ENCODE measurements around the gene BID.

Gene BID

GRCh38 chr22:17732251-17732854, 41.9 kb downstream of the BID start:
- DNase-seq: no peak

GRCh38 chr22:17729561-17729960, 44.7 kb downstream of the BID start:
- no peak for DNase-seq

DNA sequence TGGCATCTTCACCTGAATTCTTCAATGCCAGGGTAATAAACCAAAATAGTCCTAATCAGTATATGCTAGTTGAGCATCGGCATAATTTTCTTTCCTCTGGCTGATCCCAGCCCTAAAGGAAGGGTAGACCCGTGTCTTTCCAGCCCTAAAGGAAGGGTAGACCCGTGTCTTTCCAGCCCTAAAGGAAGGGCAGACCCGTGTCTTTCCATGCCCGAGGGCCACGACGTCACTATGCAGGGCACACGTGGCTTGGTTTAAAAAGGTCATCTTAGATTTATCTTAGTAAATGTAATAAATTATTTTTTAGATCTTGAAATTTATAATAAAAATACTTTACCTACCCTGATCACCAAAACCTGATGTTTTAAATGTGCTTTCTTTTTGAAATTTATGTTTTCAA, 45.5 kb downstream of the BID start:
- DNase-seq: no peak

DNA sequence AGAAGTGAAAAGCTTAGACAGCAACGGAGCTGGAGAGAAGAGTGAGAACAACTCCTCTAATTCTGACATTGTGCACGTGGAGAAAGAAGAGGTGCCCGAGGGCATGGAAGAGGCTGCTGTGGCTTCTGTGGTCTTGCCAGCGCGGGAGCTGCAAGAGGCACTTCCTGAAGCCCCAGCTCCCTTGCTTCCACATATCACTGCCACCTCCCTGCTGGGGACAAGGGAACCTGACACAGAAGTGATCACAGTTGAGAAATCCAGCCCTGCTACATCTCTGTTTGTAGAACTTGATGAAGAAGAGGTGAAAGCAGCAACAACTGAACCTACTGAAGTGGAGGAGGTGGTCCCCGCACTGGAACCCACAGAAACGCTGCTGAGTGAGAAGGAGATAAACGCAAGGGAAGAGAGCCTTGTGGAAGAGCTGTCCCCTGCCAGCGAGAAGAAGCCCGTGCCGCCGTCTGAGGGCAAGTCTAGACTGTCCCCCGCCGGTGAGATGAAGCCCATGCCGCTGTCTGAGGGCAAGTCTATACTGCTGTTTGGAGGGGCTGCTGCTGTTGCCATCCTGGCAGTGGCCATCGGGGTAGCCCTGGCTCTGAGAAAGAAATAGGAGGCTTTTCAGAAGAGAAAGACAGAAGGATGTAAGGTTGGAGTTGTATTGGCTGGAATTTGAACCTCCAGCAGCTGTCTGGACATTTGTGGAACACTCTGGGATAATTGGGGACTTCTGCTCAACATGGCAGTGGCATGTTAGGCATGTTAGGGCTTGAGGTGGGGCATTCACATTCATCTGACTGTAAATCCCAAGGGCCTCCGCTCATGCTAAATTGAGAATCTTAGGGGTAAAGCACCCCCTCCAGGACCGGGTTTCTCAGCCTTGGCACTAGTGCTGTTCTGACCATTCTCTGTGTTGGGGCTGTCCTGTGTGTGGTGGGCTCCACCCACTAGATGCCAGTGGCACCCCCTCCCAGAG, 47.1 kb downstream of the BID start:
- no peak for DNase-seq

- no peak for DNase-seq
Measured at GRCh38 chr22:17726006-17726927, 48.0 kb downstream of the BID start.

GRCh38 chr22:17725500-17725796, 48.8 kb downstream of the BID start:
- DNase-seq: no peak

GRCh38 chr22:17724678-17725499, 49.4 kb downstream of the BID start:
- DNase-seq: no peak

GRCh38 chr22:17724241-17724640, 50.0 kb downstream of the BID start:
- no peak for DNase-seq

- no peak for DNase-seq
Measured at GRCh38 chr22:17719911-17720310, 54.4 kb downstream of the BID start.

GRCh38 chr22:17717708-17718107, 56.6 kb downstream of the BID start:
- no peak for DNase-seq

DNA sequence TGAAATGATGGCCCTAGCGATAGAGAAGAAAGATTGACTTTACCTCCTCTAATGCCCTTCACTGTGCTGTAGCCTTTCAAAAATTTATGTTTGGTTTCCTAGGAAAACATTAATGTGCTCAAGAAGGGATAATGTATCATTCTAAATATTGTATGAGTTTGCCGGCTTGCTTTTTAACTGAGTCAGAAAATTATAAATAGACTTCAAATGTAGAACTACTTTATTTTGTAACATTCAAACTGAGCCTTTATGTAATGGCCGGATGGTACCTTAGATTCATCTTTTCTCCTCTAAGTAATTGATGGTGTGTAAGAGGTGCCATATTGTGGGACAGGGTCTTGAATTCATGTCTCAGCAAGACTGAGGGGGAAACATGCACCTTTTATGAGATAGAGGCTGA, 57.7 kb downstream of the BID start:
- DNase-seq: no peak

- DNase-seq: no peak
Measured at GRCh38 chr22:17712441-17712840, 61.8 kb downstream of the BID start.

GRCh38 chr22:17710023-17710422, 64.2 kb downstream of the BID start:
- DNase-seq: no peak

DNA sequence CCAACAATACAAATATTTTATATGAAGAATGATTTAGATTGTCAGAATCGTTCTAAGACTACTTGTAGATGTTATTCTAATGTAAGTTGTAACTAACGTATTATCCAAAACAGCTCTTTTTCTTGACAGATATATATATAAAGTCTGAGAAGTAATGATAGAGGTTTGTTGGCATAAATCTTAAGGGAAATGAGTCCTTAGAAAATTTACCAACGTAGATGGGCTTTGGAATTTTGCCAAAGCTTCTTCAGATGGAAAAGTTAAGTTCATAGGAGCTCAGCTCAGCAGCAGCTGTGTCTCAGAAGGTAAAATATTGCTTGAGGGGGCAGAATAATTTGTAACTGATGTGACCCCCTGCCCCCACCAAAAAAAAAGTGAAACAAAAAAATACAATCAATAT, 66.7 kb downstream of the BID start:
- no peak for DNase-seq

GRCh38 chr22:17706947-17707346, 67.3 kb downstream of the BID start:
- DNase-seq: no peak

DNA sequence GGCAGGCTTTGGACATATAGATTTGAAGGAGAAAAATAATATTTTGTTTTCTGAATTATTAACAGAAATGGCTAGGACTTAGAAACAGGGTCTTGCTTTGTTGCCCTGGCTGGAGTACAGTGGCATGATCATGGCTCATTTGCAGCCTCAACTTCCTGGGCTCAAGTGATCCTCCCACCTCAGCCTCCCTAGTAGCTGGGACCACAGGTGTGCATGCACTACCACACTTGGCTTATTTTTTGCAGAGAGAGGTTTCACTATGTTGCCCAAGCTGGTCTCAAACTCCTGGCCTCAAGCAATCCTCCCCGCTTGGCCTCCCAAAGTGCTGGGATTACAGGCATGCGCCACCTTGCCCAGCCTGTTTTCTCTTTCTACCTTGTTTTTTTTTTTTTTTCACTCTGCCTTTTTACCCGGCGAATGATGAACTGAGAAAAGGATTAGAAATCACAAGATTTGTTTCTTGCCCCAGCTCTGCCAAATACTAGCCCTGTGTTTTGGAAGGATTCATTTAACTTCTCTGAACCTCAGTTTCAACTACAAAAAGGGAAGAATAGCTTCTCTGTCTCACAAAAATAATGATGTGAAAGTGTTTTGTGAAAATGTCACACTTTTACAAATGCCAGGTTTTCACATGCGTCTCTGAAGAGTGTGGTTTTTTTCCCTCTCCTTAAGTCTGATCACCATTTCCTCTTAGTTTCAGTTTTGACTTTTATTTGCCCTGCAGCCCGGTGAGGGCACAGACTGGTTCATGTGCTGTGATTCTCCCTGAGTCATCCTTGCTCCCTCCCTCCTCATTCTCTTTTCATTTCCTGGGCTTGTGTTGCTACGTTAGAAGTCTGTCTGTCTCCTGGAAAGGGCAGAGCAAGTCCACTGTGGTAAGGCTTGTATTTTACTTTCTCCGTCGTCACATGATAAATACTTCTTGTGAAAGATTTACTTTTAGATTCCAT, 68.0 kb downstream of the BID start:
- DNase-seq: no peak

GRCh38 chr22:17705546-17705945, 68.7 kb downstream of the BID start:
- no peak for DNase-seq

DNA sequence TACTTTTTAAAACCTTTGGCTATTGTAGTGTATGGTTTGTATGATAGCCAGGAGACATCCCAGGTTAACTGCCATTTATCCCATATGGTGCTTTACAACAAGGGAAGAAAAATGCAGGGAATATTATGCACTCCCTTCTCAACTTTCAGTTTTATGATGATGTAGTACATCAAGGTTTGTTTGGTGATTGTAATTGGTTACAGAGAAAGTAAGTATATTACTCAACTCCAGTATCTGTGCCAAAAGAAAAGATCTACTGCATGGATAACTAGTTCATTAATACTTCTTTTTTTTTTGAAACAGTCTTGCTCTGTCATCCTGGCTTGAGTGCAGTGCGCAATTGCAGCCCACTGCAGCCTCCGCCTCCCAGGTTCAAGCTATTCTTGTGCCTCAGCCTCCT, 70.5 kb downstream of the BID start:
- no peak for DNase-seq

- DNase-seq: no peak
Measured at GRCh38 chr22:17700778-17701177, 73.5 kb downstream of the BID start.

DNA sequence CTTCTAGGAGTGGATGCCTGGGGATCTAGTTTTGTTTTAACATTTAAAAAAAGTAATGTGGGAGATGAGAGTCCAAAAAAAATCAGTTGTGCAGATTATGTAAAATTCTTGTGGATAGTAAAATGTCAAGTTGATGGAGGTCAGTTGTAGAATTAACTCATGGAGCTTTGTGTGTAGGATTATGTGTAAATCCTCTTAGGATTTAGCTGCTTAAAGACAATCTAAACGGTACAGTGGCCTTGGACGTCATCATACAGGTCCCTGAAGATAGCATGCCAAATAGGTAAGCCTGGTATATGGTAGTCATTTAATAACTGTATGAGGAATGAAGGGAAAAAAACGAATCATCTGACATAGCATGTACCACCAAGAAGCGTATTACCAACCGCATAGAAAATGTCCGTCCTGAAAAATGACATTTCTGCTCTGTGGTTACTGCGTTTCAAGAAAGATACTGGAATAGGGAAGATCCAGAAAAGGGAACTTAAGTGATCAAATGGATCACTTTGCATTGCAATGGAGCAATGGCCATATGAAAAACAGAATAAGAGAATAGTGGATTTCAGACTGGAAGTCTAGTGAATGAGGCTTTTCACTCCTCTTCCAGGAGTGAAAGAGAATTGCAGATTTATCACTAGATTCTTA, 74.5 kb downstream of the BID start:
- DNase-seq: no peak

- DNase-seq: no peak
Measured at GRCh38 chr22:17698948-17699347, 75.3 kb downstream of the BID start.
